Large intestine (tissue), 12 donors: ENCODE data around the gene CABLES2. TPM values are rescaled to one million over a fixed set of nuclear protein-coding genes. Genes with fewer than 3 reads are reported as not detected.
A peak's percentile ranks its signal among the peaks of the same experiment; 100 is the strongest.

Experiments used
- DNase-seq, 2 donors: peaks; one replicate each; pipeline versions ENCODE4 v3.0.0 to v3.0.0-alpha.2; 2013
- H3K27ac ChIP-seq: one replicate; pipeline ENCODE4 v1.5.1; 2013; ENCODE audit warnings: low read length
- H3K27me3 ChIP-seq: 2 replicates; pipeline ENCODE4 v1.6.1; 2013; ENCODE audit warnings: low read length; ENCODE audit not compliant: control insufficient read depth, insufficient read depth
- H3K36me3 ChIP-seq: 2 replicates; pipeline ENCODE4 v1.6.1; 2013; ENCODE audit warnings: low read length; ENCODE audit not compliant: control insufficient read depth, insufficient read depth
- H3K4me1 ChIP-seq: one replicate; pipeline ENCODE4 v1.6.1; 2013; ENCODE audit warnings: low read length; ENCODE audit not compliant: control insufficient read depth, insufficient read depth
- H3K4me3 ChIP-seq: one replicate; pipeline ENCODE4 v1.5.1; 2013; ENCODE audit warnings: low read length
- H3K9me3 ChIP-seq: one replicate; pipeline ENCODE4 v1.6.1; 2013; ENCODE audit warnings: mild to moderate bottlenecking, low read depth, low read length, moderate library complexity; ENCODE audit not compliant: control insufficient read depth
- WGBS: methylation state at CpG from one replicate; pipeline ENCODE4 v1.1.5; 2013; ENCODE audit warnings: low lambda C conversion rate; ENCODE audit not compliant: insufficient coverage; 5-methylcytosine and 5-hydroxymethylcytosine counted together
- long read RNA-seq, 11 donors: transcript quantifications; one replicate each; lab custom pipeline, GENCODE V29; 2026
- polyA plus RNA-seq: library from polyadenylated mRNA; unstranded; fragments of 120-200 nt; gene quantifications from one replicate; pipeline ENCODE4 v1.2.1, GENCODE V29; 2013

The CABLES2 gene
- polyA plus RNA-seq, result 7.1 TPM
- long read RNA-seq, donor 1, partial matches to known transcripts, result 0 of 2 reads
- long read RNA-seq, donor 1, other reads (novel, unspliced or antisense), result 0 of 2 reads
- long read RNA-seq, donor 2, partial matches to known transcripts, result 0 of 3 reads
- long read RNA-seq, donor 2, other reads (novel, unspliced or antisense), result 0 of 3 reads
- long read RNA-seq, donor 3, partial matches to known transcripts, result 0 of 2 reads
- long read RNA-seq, donor 3, other reads (novel, unspliced or antisense), result 0 of 2 reads
- long read RNA-seq, donor 4, result 0 reads
- long read RNA-seq, donor 5, partial matches to known transcripts, result 0 of 1 reads
- long read RNA-seq, donor 5, other reads (novel, unspliced or antisense), result 0 of 1 reads
- long read RNA-seq, donor 6, transcript CABLES2-201 (10 exons, 3,785 nt), result major isoform, 5 of 5 reads
- long read RNA-seq, donor 6, partial matches to known transcripts, result 0 of 5 reads
- long read RNA-seq, donor 6, other reads (novel, unspliced or antisense), result 0 of 5 reads
- long read RNA-seq, donor 7, partial matches to known transcripts, result 0 of 3 reads
- long read RNA-seq, donor 7, other reads (novel, unspliced or antisense), result 0 of 3 reads
- long read RNA-seq, donor 8, partial matches to known transcripts, result 0 of 3 reads
- long read RNA-seq, donor 8, other reads (novel, unspliced or antisense), result 0 of 3 reads
- long read RNA-seq, donor 9, partial matches to known transcripts, result 0 of 1 reads
- long read RNA-seq, donor 9, other reads (novel, unspliced or antisense), result 0 of 1 reads
- long read RNA-seq, donor 10, partial matches to known transcripts, result 0 of 3 reads
- long read RNA-seq, donor 10, other reads (novel, unspliced or antisense), result 0 of 3 reads
- long read RNA-seq, donor 11, partial matches to known transcripts, result 0 of 3 reads
- long read RNA-seq, donor 11, other reads (novel, unspliced or antisense), result 0 of 3 reads

DNA sequence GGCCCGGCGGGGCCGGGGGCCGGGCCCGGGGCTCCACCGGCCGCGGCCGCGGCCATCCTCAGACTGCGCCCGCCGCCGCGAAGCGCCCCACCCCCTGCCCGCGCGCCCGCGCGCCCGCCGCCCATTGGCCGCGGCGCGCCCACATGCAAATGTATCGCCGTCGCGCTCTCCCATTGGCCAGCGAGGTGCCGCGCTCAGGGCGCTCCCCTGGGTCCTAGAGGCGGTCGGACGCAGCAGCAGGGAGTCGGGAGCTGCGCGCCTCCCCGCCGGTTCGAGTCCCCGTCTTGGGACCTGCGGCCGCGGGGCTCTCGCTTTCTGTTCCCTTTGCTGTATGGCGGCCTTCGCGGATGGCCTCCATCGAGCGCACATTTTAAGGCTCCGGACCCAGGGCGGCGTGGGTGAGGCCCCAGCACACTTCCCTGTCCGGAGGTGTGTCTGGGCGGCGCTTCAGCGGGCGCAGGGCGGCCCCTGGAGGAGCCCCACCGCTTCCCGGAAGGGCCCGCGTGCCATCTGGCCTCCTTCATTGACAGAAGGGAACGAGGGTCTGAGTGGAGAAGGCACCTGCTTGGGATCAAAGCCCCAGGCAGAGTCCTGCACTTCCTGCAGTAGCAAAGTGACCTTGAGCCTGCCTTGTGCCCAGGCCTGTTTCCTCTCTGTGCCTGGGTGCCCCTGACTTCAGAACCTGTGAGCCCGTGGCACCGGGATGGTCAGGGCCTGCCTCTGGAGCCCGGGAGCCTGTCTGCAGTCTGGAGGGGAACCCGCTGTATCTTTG, at the start of gene CABLES2:
Gene CABLES2 (minus strand): TSS at position 65 of the 772 bp plus-strand sequence. CDS start 9 bp downstream, at position 56.
- H3K9me3 ChIP-seq, result peaks cover 3% of the 10 kb centered on the region
- H3K36me3 ChIP-seq, result peaks cover 6% of the 10 kb centered on the region
- peaks cover 56% of the 10 kb centered on the region for H3K4me1 ChIP-seq
- no CpG with 5 or more reads among the region's 73 CpGs for WGBS
- no peaks in the 10 kb centered on the region for H3K27me3 ChIP-seq
- H3K27ac ChIP-seq, result peak within 1 kb of the TSS; percentile 79
- DNase-seq, result peak; percentile 95 to 97
- H3K4me3 ChIP-seq, result peak within 1 kb of the TSS; percentile 70

DNA sequence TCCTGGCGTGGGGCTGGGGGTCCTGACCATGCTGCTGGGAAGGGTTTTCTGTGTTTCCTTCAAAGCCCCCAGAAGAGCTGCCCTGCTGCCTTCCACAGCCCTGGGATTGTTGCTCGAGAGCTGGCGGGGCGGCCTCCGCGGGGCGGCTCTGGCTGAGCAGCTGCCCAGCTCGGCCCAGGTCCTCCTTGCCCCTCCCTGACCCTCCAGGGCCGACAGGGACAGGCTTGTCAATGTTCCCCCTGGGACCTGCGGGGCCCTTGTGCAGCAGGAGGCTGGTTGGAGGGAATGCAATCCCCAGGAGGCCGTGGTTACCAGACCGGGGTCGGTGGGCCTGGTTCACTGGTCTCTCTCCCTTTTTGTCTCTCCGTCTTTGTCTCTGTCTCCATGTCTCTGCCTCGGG, 48.8 kb upstream of the CABLES2 start:
- no peaks in the 10 kb centered on the region for H3K27me3 ChIP-seq
- DNase-seq, result no peak
- peaks cover 2% of the 10 kb centered on the region for H3K9me3 ChIP-seq
- peaks cover 45% of the 10 kb centered on the region for H3K4me1 ChIP-seq
- no CpG with 5 or more reads among the region's 15 CpGs for WGBS
- no peak overlapping the region for H3K27ac ChIP-seq
- H3K36me3 ChIP-seq, result no peaks in the 10 kb centered on the region
- no peak overlapping the region for H3K4me3 ChIP-seq

DNA sequence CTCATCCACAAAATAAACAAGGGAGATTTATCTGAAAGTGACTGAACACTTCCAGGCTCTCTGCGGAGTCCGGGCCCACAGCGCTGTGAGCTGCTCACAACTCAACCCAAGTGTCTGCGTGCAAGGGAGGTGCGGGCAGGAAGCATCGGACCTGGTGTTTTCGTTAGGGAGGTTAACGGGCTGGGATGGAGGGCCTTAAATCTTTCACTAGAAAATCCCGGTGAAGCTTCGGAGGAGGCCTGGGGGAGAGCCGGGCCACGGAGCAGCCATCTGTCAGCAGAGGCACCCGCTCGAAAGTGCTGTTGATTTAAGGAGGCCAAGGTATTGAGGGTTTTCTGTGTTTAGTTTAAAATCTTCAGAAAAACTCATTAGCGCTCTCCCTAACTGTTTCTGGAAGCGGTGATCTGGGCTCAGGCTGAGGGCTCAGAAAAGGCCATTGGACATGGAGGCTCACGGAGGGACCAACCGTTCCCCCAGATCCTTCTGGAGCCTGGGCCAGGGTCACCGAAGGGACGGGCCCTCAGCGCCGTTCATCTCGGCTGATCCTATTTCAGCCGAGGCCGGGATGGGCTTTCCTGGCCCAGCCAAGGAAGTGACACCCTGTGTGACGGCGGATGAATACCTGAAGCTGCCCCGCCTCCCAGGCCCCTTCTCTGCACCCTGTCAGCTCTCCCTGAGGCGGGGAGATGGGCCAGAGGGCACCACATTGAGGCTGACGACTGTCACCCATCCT, 48.0 kb upstream of the CABLES2 start:
- H3K27ac ChIP-seq, result no peak overlapping the region

GRCh38 chr20:62453186-62453808, 46.2 kb upstream of the CABLES2 start:
- H3K4me3 ChIP-seq, result no peak overlapping the region
- no peak for DNase-seq
- WGBS, result no CpG with 5 or more reads among the region's 17 CpGs
- H3K4me1 ChIP-seq, result peaks cover 54% of the 10 kb centered on the region
- H3K27me3 ChIP-seq, result no peaks in the 10 kb centered on the region
- no peaks in the 10 kb centered on the region for H3K36me3 ChIP-seq
- H3K27ac ChIP-seq, result peak overlapping the region; percentile 16
- peaks cover 2% of the 10 kb centered on the region for H3K9me3 ChIP-seq

More for the DNA sequence above, 48.0 kb upstream of the CABLES2 start:
- H3K36me3 ChIP-seq, result no peaks in the 10 kb centered on the region
- H3K4me1 ChIP-seq, result peaks cover 47% of the 10 kb centered on the region
- no peak for DNase-seq
- peaks cover 2% of the 10 kb centered on the region for H3K9me3 ChIP-seq
- no CpG with 5 or more reads among the region's 30 CpGs for WGBS
- H3K4me3 ChIP-seq, result no peak overlapping the region
- no peaks in the 10 kb centered on the region for H3K27me3 ChIP-seq

DNA sequence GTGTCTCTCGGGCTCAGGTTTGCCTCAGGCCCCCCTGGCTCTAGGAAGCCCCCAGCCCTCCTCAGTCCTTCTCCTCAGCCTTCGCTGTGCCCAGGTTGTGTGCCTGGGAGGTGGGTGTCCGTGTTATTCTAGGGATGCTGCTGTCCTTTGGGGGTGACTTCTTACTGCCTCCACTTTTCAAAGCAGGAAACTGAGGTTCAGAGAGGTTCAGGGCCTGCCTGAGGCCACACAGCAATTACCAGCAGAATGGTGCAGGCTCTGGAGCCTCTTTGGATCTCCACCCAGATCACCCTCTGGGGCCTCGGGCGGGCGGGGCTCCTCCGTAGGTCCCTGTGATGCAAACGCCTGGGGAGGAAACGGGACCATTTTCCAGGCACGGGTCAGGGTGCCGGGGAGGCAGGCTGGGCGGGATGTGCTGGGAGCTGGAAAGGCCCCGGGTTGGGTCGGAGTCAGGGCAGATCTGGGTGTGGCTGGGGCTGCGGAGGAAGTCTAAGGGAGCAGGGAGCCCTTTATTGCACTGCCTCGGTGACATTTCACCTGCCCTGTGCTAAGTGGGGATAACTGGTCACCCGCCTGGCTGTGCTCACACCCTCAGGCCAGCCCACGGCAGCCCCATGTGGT, 45.5 kb upstream of the CABLES2 start:
- Histone ChIP-seq H3K9me3 (peaks cover 2% of the 10 kb centered on the region), H3K27ac (peak overlapping the region; percentile 16), H3K36me3 (no peaks in the 10 kb centered on the region), H3K4me3 (no peak overlapping the region), H3K27me3 (no peaks in the 10 kb centered on the region), H3K4me1 (peaks cover 49% of the 10 kb centered on the region)
- DNase-seq, result peak; percentile 83 to 93
- WGBS, result no CpG with 5 or more reads among the region's 18 CpGs

DNA sequence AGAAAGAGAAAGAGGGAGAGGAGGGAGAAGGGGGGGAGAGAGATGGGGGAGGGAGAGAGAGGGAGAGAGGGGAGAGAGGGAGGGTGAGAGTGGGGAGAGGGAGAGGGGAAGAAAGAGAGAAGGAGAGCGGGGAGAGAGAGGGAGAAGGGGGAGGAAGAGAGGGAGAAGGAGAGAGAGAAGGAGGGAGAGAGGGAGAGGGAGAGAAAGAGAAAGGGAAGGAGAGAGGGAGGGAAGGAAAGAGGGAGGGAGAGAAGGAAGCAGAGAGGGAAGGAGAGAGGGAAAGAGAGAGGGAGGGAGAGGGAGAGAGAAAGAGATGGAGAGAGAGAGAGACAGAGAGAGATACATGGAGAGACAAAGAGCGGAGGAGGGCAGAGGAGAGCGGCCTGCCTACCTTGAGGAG, 44.9 kb upstream of the CABLES2 start:
- no peak overlapping the region for H3K27ac ChIP-seq
- H3K9me3 ChIP-seq, result peaks cover 5% of the 10 kb centered on the region
- WGBS, result 100% methylated on average over 1 of the region's 3 CpGs
- no peak overlapping the region for H3K4me3 ChIP-seq
- peaks cover 50% of the 10 kb centered on the region for H3K4me1 ChIP-seq
- no peaks in the 10 kb centered on the region for H3K27me3 ChIP-seq
- H3K36me3 ChIP-seq, result no peaks in the 10 kb centered on the region
- no peak for DNase-seq

DNA sequence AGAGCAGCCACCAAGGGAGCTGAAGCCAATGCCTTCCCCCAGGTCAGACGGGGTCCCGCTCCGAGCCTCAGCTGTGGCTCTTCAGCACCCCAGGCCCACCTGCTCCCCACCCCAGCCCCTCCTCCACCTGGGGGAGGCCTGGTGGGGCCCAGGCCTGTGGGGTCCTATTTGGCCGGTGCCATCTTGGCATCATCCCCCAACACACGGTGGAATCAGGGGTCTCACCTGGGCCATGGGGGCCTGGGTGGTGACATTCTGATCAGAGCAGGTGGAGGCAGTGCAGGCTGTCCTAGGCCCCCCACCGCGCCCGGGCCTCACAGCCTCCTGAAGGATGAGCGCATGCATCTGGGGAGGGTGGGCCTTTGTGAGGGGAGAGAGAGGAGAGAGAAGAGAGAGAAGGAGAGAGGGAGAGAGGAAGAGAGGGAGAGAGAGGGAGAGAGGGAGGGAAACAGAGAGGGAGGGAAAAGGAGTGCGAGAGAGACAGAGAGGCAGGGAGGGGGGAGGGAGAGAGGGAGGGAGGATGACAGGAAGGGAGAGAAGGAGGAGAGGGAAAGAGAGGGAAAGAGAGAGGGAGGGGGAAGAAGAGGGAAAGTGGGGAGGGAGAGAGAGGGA, 44.2 kb upstream of the CABLES2 start:
- no peak for DNase-seq
- H3K4me3 ChIP-seq, result no peak overlapping the region
- no peaks in the 10 kb centered on the region for H3K36me3 ChIP-seq
- no peaks in the 10 kb centered on the region for H3K27me3 ChIP-seq
- peak overlapping the region; percentile 34 for H3K27ac ChIP-seq
- H3K9me3 ChIP-seq, result peaks cover 5% of the 10 kb centered on the region
- 86% methylated on average over 2 of the region's 10 CpGs for WGBS
- peaks cover 58% of the 10 kb centered on the region for H3K4me1 ChIP-seq

- Histone ChIP-seq H3K27me3 (no peaks in the 10 kb centered on the region), H3K4me1 (peaks cover 59% of the 10 kb centered on the region)
These were observed 43.0 kb upstream of the CABLES2 start for GRCh38 chr20:62449951-62450691.

More at GRCh38 chr20:62449951-62450691, 43.0 kb upstream of the CABLES2 start:
- WGBS, result no CpG with 5 or more reads among the region's 24 CpGs
- H3K9me3 ChIP-seq, result peaks cover 4% of the 10 kb centered on the region
- DNase-seq, result peak; percentile 86 to 93
- H3K36me3 ChIP-seq, result no peaks in the 10 kb centered on the region
- H3K27ac ChIP-seq, result peak overlapping the region; percentile 79
- H3K4me3 ChIP-seq, result no peak overlapping the region
